SK-N-SH (cell line): ENCODE results near the gene ZNF770. TPM values are rescaled to one million over a fixed set of nuclear protein-coding genes. Genes with fewer than 3 reads are reported as not detected.

ENCODE experiments used
- CTCF ChIA-PET: fragments of 300-600, 350-600 bp; formaldehyde crosslinking; extraction: SDS; loops from one replicate; lab custom pipeline; 2021; lab: Yijun Ruan, JAX
- POLR2A ChIA-PET: fragments of 350-600 bp; sonication (Branson Sonifier 250); formaldehyde crosslinking; extraction: SDS; loops from one replicate; lab custom pipeline; 2020; ENCODE audit warnings: antibody characterized with exemption, inconsistent platforms; lab: Yijun Ruan, JAX
- DNase-seq: peaks from one replicate; pipeline ENCODE4 v3.0.0; 2012
- H2AFZ ChIP-seq: fragments of 200-600 bp; sonication (generic); 2 replicates; pipeline ENCODE4 v1.8.1; 2016; ENCODE audit warnings: antibody characterized with exemption, mild to moderate bottlenecking, low read depth
- H3F3A ChIP-seq: fragments of 200-600 bp; sonication (generic); replicated peaks from 2 replicates; pipeline ENCODE3; 2016; ENCODE audit warnings: antibody characterized with exemption, mild to moderate bottlenecking; ENCODE audit not compliant: insufficient read depth
- H3K27ac ChIP-seq, 2 experiments: fragments of 200-500 bp in 1 of 2; fragments of 200-600 bp in 1 of 2; sonication (Bioruptor generic) in 1 of 2; sonication (generic), shearing (Covaris generic) in 1 of 2; 2 replicates each; pipeline versions ENCODE4 v1.5.1 to v1.6.1; 2014 to 2016; ENCODE audit warnings: low read depth in 2 of 2, inconsistent platforms in 1 of 2, low read length in 1 of 2, mild to moderate bottlenecking in 1 of 2, mixed read lengths in 1 of 2
- H3K27me3 ChIP-seq: fragments of 200-600 bp; sonication (generic), shearing (Covaris generic); 2 replicates; pipeline ENCODE4 v1.6.1; 2016; ENCODE audit warnings: mixed run types; ENCODE audit not compliant: insufficient read depth
- H3K36me3 ChIP-seq, 2 experiments: fragments of 200-500 bp in 1 of 2; fragments of 200-600 bp in 1 of 2; sonication (Bioruptor generic) in 1 of 2; sonication (generic) in 1 of 2; replicated peaks in 1 of 2; 2 replicates each; pipeline versions ENCODE3 to v1.5.1; 2014 to 2016; ENCODE audit warnings: low read length in 1 of 2, mild to moderate bottlenecking in 1 of 2; ENCODE audit not compliant: insufficient read depth in 2 of 2, control insufficient read depth in 1 of 2
- H3K4me1 ChIP-seq, 2 experiments: fragments of 200-500 bp in 1 of 2; fragments of 200-600 bp in 1 of 2; sonication (Bioruptor generic) in 1 of 2; sonication (generic), shearing (Covaris generic) in 1 of 2; 2 replicates each; pipeline versions ENCODE4 v1.5.1 to v1.6.1; 2014 to 2016; ENCODE audit warnings: low read depth in 1 of 2, low read length in 1 of 2, mixed run types in 1 of 2; ENCODE audit not compliant: insufficient read depth in 2 of 2, control insufficient read depth in 1 of 2
- H3K4me2 ChIP-seq: fragments of 200-600 bp; sonication (generic), shearing (Covaris generic); 2 replicates; pipeline ENCODE4 v1.6.1; 2017; ENCODE audit warnings: mixed run types
- H3K4me3 ChIP-seq, 2 experiments: fragments of 200-500 bp in 1 of 2; fragments of 200-600 bp in 1 of 2; sonication (Bioruptor generic) in 1 of 2; sonication (generic), shearing (Covaris generic) in 1 of 2; 2 replicates each; pipeline versions ENCODE4 v1.5.1 to v1.8.1; 2014 to 2016; ENCODE audit warnings: low read depth in 2 of 2, inconsistent platforms in 1 of 2, low read length in 1 of 2, mild to moderate bottlenecking in 1 of 2, mixed read lengths in 1 of 2, moderate library complexity in 1 of 2
- H3K79me2 ChIP-seq: fragments of 200-600 bp; sonication (generic); 2 replicates; pipeline ENCODE4 v1.8.1; 2017; ENCODE audit warnings: mild to moderate bottlenecking; ENCODE audit not compliant: insufficient read depth
- H3K9ac ChIP-seq: fragments of 200-600 bp; sonication (generic); 2 replicates; pipeline ENCODE4 v1.6.1; 2017; ENCODE audit warnings: mixed run types
- H3K9me2 ChIP-seq: fragments of 200-600 bp; sonication (generic); 2 replicates; pipeline ENCODE4 v1.6.1; 2017; ENCODE audit warnings: mixed run types
- H3K9me3 ChIP-seq: fragments of 200-600 bp; sonication (generic); 2 replicates; pipeline ENCODE4 v1.6.1; 2017; ENCODE audit warnings: mixed run types, mild to moderate bottlenecking, moderate library complexity
- H4K20me1 ChIP-seq: fragments of 200-600 bp; sonication (generic); 2 replicates; pipeline ENCODE4 v1.6.1; 2017; ENCODE audit warnings: mild to moderate bottlenecking, mixed run types; ENCODE audit not compliant: insufficient read depth
- CHD2 ChIP-seq: fragments of 150-350 bp; IDR thresholded peaks from 2 replicates; pipeline ENCODE4 v1.6.1; 2018; ENCODE audit warnings: low read length; ENCODE audit not compliant: partially characterized antibody
- ELF1 ChIP-seq: IDR thresholded peaks from 2 replicates; pipeline ENCODE4 v1.4.0; 2012
- FOSL2 ChIP-seq: IDR thresholded peaks from 2 replicates; pipeline ENCODE4 v1.4.0; 2012; ENCODE audit warnings: low read depth, mild to moderate bottlenecking, moderate library complexity, borderline replicate concordance
- FOXM1 ChIP-seq: IDR thresholded peaks from 2 replicates; pipeline ENCODE4 v1.4.0; 2012; ENCODE audit warnings: low read depth, mild to moderate bottlenecking
- GABPA ChIP-seq: IDR thresholded peaks from 2 replicates; pipeline ENCODE4 v1.4.0; 2012; ENCODE audit warnings: low read depth, mild to moderate bottlenecking
- GATA2 ChIP-seq: sonication (generic); formaldehyde crosslinking; IDR thresholded peaks from 2 replicates; pipeline ENCODE4 v1.5.0; 2020; ENCODE audit warnings: mild to moderate bottlenecking, missing genetic modification reagents
- JUND ChIP-seq: IDR thresholded peaks from 2 replicates; pipeline ENCODE4 v1.4.0; 2012
- MEF2A ChIP-seq: IDR thresholded peaks from 2 replicates; pipeline ENCODE4 v1.4.0; 2012; ENCODE audit warnings: low read depth, borderline replicate concordance
- NFIC ChIP-seq: IDR thresholded peaks from 2 replicates; pipeline ENCODE4 v1.4.0; 2012; ENCODE audit warnings: borderline replicate concordance
- NRF1 ChIP-seq: IDR thresholded peaks from 2 replicates; pipeline ENCODE4 v1.6.1; 2012; ENCODE audit warnings: low read depth, mild to moderate bottlenecking, low read length
- PBX3 ChIP-seq: IDR thresholded peaks from 2 replicates; pipeline ENCODE4; 2012
- RFX5 ChIP-seq: IDR thresholded peaks from 2 replicates; pipeline ENCODE4 v1.6.1; 2012; ENCODE audit warnings: mild to moderate bottlenecking, improper control_type of control experiment, low read length
- TCF12 ChIP-seq: IDR thresholded peaks from 2 replicates; pipeline ENCODE4 v1.4.0; 2012
- USF1 ChIP-seq: IDR thresholded peaks from 2 replicates; pipeline ENCODE4 v1.4.0; 2012; ENCODE audit warnings: low read depth, borderline replicate concordance
- YY1 ChIP-seq: IDR thresholded peaks from 2 replicates; pipeline ENCODE4 v1.4.0; 2012; ENCODE audit warnings: low read depth, mild to moderate bottlenecking
- ZBTB33 ChIP-seq: IDR thresholded peaks from 2 replicates; pipeline ENCODE4 v1.4.0; 2012; ENCODE audit warnings: low read depth, borderline replicate concordance
- WGBS: methylation state at CpG from one replicate; pipeline ENCODE4 v1.1.6; 2017; ENCODE audit warnings: low lambda C conversion rate; 5-methylcytosine and 5-hydroxymethylcytosine counted together
- polyA plus RNA-seq, 3 experiments: library from polyadenylated mRNA; depleted of rRNA; stranded (reverse); fragments of >200 nt; gene quantifications; 2 replicates each; pipeline ENCODE4 v1.2.3, GENCODE V29; 2012
- TF ChIP-seq, protein P1 (sequence below): fragments of 200-600 bp; sonication (generic); IDR thresholded peaks from 2 replicates; pipeline ENCODE4 v1.6.1; 2017; ENCODE audit warnings: antibody characterized with exemption, mild to moderate bottlenecking, moderate library complexity

The ZNF770 gene
- polyA plus RNA-seq, 1 of the 3 experiments (the other 2 are of a cell fraction): 3.8 TPM

DNA sequence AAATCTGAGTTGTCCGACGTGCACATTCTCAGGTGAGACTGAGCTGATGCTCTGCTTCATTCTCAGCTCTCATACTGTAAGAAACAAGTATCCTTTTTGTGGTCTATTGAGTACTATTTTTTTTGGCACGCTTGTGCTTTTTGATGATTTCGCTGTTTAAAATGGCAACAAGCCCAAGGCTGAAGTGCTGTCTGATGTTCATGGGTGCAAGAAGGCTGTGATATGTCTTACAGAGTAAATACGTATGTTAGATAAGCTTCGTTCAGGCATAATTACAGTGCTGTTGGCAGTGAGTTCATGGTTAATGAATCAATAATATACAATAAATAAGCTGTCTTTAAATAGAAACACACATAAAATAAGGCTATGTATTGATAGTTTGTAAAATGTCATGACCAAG, 45.7 kb downstream of the ZNF770 start:
- no peak overlapping the region for H3K9ac ChIP-seq
- ChIA-PET CTCF (interaction anchor here (0.9 to 4.0 kb wide), 2 partner anchors 27 to 330 kb away, joined by 3 to 13 read pairs; partner anchors contain the start of gene AQR), POLR2A (no interaction called here)
- H4K20me1 ChIP-seq: peaks cover 3% of the 10 kb centered on the region; the same call in 1 of the 2 replicates
- H2AFZ ChIP-seq: no peak overlapping the region
- H3K4me3 ChIP-seq: no peak overlapping the region
- no peaks in the 10 kb centered on the region for H3K79me2 ChIP-seq
- H3K36me3 ChIP-seq: peaks cover 57 to 67% of the 10 kb centered on the region in 2 experiments
- H3F3A ChIP-seq: peaks cover 11% of the 10 kb centered on the region
- H3K9me3 ChIP-seq: no peaks in the 10 kb centered on the region
- H3K9me2 ChIP-seq: no peaks in the 10 kb centered on the region
- H3K4me1 ChIP-seq: no peaks in the 10 kb centered on the region
- WGBS: 91% methylated on average over 6 of the region's 6 CpGs
- no peak overlapping the region for H3K4me2 ChIP-seq
- H3K27me3 ChIP-seq: no peaks in the 10 kb centered on the region
- DNase-seq: no peak
- H3K27ac ChIP-seq: no peak overlapping the region
- TF ChIP-seq NFIC (peak; percentile 46), TCF12 (no peak)

- CTCF ChIA-PET: interaction anchor here (0.9 to 4.0 kb wide), 2 partner anchors 28 to 330 kb away, joined by 3 to 13 read pairs; partner anchors contain the start of gene AQR
- DNase-seq: no peak
- WGBS: 88% methylated on average over 3 of the region's 3 CpGs
- POLR2A ChIA-PET: no interaction called here
- Histone ChIP-seq H3K9ac (no peak overlapping the region), H4K20me1 (peaks cover 3% of the 10 kb centered on the region; the same call in 1 of the 2 replicates), H3K4me2 (no peak overlapping the region), H3K36me3 (peaks cover 57 to 67% of the 10 kb centered on the region in 2 experiments), H3K4me1 (no peaks in the 10 kb centered on the region), H3K4me3 (no peak overlapping the region), H3F3A (peaks cover 11% of the 10 kb centered on the region), H3K27me3 (no peaks in the 10 kb centered on the region), H3K27ac (no peak overlapping the region), H3K9me2 (no peaks in the 10 kb centered on the region), H3K9me3 (no peaks in the 10 kb centered on the region), H2AFZ (no peak overlapping the region), H3K79me2 (no peaks in the 10 kb centered on the region)
- TF ChIP-seq USF1 (no peak), FOSL2 (no peak), FOXM1 (no peak), GABPA (no peak), GATA2 (CRISPR knock-in tag) (no peak)
Measured at GRCh38 chr15:34941831-34942230, 46.3 kb downstream of the ZNF770 start.

DNA sequence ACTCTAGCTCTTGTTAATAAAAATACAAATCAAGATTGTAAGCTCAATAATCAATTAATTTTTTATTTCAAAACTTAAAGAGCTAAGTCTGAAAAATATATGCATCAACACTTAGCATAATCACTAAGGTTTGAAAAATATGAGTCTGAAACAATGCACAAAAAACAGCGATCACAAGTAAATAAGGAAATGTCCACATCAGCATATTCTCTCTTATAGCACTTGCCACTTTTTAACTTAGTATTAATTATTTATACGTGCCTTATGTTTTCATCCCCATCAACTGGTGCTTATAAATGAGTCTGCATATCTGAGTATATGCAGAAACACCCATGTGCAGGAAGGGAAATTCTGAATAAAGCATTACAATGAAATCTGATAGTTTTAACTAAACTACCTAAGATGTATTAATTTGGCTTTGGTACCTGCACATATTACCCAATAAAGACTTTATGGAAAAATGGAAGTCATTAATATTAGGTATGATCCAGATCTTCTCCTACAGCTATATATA, 46.8 kb downstream of the ZNF770 start:
- Histone ChIP-seq H3K4me3 (no peak overlapping the region), H3K4me2 (no peak overlapping the region), H3K9me3 (no peaks in the 10 kb centered on the region), H2AFZ (no peak overlapping the region), H3K79me2 (no peaks in the 10 kb centered on the region), H3K27ac (no peak overlapping the region), H3K36me3 (peaks cover 57 to 67% of the 10 kb centered on the region in 2 experiments), H3K9me2 (no peaks in the 10 kb centered on the region), H3K27me3 (no peaks in the 10 kb centered on the region), H3K4me1 (no peaks in the 10 kb centered on the region), H3K9ac (no peak overlapping the region), H3F3A (peaks cover 11% of the 10 kb centered on the region), H4K20me1 (peaks cover 3% of the 10 kb centered on the region; the same call in 1 of the 2 replicates)
- POLR2A ChIA-PET: no interaction called here
- CTCF ChIA-PET: interaction anchor here (4.0 kb wide), 1 partner anchor 29 kb away, joined by 13 read pairs; the partner anchor contains the start of gene AQR
- WGBS: 90% methylated on average over 2 of the region's 2 CpGs
- DNase-seq: no peak
- TF ChIP-seq FOSL2 (no peak), CHD2 (no peak), PBX3 (no peak), YY1 (no peak), TCF12 (no peak), GABPA (no peak), MEF2A (no peak), JUND (no peak), ELF1 (no peak), NRF1 (no peak), FOXM1 (no peak), ZBTB33 (no peak), RFX5 (no peak)
- TF ChIP-seq, protein P1, sequence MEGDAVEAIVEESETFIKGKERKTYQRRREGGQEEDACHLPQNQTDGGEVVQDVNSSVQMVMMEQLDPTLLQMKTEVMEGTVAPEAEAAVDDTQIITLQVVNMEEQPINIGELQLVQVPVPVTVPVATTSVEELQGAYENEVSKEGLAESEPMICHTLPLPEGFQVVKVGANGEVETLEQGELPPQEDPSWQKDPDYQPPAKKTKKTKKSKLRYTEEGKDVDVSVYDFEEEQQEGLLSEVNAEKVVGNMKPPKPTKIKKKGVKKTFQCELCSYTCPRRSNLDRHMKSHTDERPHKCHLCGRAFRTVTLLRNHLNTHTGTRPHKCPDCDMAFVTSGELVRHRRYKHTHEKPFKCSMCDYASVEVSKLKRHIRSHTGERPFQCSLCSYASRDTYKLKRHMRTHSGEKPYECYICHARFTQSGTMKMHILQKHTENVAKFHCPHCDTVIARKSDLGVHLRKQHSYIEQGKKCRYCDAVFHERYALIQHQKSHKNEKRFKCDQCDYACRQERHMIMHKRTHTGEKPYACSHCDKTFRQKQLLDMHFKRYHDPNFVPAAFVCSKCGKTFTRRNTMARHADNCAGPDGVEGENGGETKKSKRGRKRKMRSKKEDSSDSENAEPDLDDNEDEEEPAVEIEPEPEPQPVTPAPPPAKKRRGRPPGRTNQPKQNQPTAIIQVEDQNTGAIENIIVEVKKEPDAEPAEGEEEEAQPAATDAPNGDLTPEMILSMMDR: no peak
